ENCODE data around the gene SRCIN1.
A peak's percentile ranks its signal among the peaks of the same experiment; 100 is the strongest.

Gene SRCIN1

GRCh38 chr17:38539386-38539785 lies 66.4 kb downstream of the SRCIN1 start:
- TF ChIP-seq MYC (IDR thresholded peaks at IDR 0.05; ENCODE audit: low read depth, low read length) = no peak
- H3K4me3 ChIP-seq (ENCODE audit: low read depth, low read length) = no peak overlapping the region
- no peak for DNase-seq (ENCODE audit: low read depth)

GRCh38 chr17:38538906-38539305 lies 66.8 kb downstream of the SRCIN1 start:
- H3K4me3 ChIP-seq (ENCODE audit: low read depth, low read length) = no peak overlapping the region
- DNase-seq (ENCODE audit: low read depth) = no peak
- TF ChIP-seq POLR2A (IDR thresholded peaks at IDR 0.05; ENCODE audit: extremely low read depth, insufficient read length) (no peak), MAX (IDR thresholded peaks at IDR 0.05; ENCODE audit: low read depth, low read length) (no peak), CTCF (IDR thresholded peaks at IDR 0.05; ENCODE audit: low read depth, low read length) (no peak), MYC (IDR thresholded peaks at IDR 0.05; ENCODE audit: low read depth, low read length) (no peak)

- DNase-seq (ENCODE audit: low read depth) = no peak
- no peak overlapping the region for H3K4me3 ChIP-seq (ENCODE audit: low read depth, low read length)
- TF ChIP-seq CTCF (IDR thresholded peaks at IDR 0.05; ENCODE audit: low read depth, low read length) (no peak), POLR2A (IDR thresholded peaks at IDR 0.05; ENCODE audit: extremely low read depth, insufficient read length) (no peak), MAX (IDR thresholded peaks at IDR 0.05; ENCODE audit: low read depth, low read length) (no peak), MYC (IDR thresholded peaks at IDR 0.05; ENCODE audit: low read depth, low read length) (no peak)
Observed at GRCh38 chr17:38536661-38537060, 69.1 kb downstream of the SRCIN1 start.

GRCh38 chr17:38535886-38536285 lies 69.9 kb downstream of the SRCIN1 start:
- TF ChIP-seq POLR2A (IDR thresholded peaks at IDR 0.05; ENCODE audit: extremely low read depth, insufficient read length) = no peak
- TF ChIP-seq CTCF (IDR thresholded peaks at IDR 0.05; ENCODE audit: low read depth, low read length) = no peak
- TF ChIP-seq MYC (IDR thresholded peaks at IDR 0.05; ENCODE audit: low read depth, low read length) = no peak
- no peak for TF ChIP-seq MAX (IDR thresholded peaks at IDR 0.05; ENCODE audit: low read depth, low read length)
- no peak overlapping the region for H3K4me3 ChIP-seq (ENCODE audit: low read depth, low read length)
- peak; percentile 0 for DNase-seq (ENCODE audit: low read depth)

GRCh38 chr17:38534498-38534885 lies 71.3 kb downstream of the SRCIN1 start:
- TF ChIP-seq CTCF (IDR thresholded peaks at IDR 0.05; ENCODE audit: low read depth, low read length) (no peak), POLR2A (IDR thresholded peaks at IDR 0.05; ENCODE audit: extremely low read depth, insufficient read length) (no peak), MYC (IDR thresholded peaks at IDR 0.05; ENCODE audit: low read depth, low read length) (no peak), MAX (IDR thresholded peaks at IDR 0.05; ENCODE audit: low read depth, low read length) (no peak)
- peak; percentile 3 for DNase-seq (ENCODE audit: low read depth)
- no peak overlapping the region for H3K4me3 ChIP-seq (ENCODE audit: low read depth, low read length)

- TF ChIP-seq POLR2A (IDR thresholded peaks at IDR 0.05; ENCODE audit: extremely low read depth, insufficient read length) (no peak), MYC (IDR thresholded peaks at IDR 0.05; ENCODE audit: low read depth, low read length) (no peak), MAX (IDR thresholded peaks at IDR 0.05; ENCODE audit: low read depth, low read length) (no peak), CTCF (IDR thresholded peaks at IDR 0.05; ENCODE audit: low read depth, low read length) (no peak)
- H3K4me3 ChIP-seq (ENCODE audit: low read depth, low read length) = no peak overlapping the region
- DNase-seq (ENCODE audit: low read depth) = peak; percentile 16
Observed at GRCh38 chr17:38533866-38534497, 71.8 kb downstream of the SRCIN1 start.

Measured in NB4 (cell line).